Measurements from ENCODE around the gene TMEM259. TPM values are rescaled to one million over a fixed set of nuclear protein-coding genes. Genes with fewer than 3 reads are reported as not detected.

TMEM259 gene
- total and polyA plus RNA-seq, 2 of the 13 experiments (the other 11 are each of a cell fraction or from before 2014, with no cell fraction given): 64.7 to 164 TPM

DNA sequence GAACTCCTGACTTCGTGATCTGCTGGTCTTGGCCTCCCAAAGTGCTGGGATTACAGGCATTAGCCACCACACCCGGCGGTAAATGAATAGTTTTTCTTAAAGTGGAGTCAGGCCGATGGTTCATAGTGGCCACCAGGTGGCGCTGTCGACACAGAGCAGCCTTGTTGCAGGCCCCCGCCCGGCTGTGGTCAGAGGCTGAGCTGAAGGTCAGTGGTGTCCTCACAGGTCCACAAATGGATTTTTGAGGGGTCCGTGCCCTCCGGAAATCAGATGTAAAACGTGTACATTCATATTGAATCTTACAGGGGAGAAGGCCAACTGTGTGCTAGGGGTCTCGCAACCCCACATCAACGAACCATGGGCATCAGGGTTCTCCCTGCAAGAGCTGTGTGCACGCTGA, 50.2 kb downstream of the TMEM259 start (continued):
- TF ChIP-seq ZNF619 (CRISPR knock-in tag; IDR thresholded peaks at IDR 0.05) (no peak), ZNF878 (CRISPR knock-in tag; IDR thresholded peaks at IDR 0.05) (no peak), ARHGAP35 (CRISPR knock-in tag; IDR thresholded peaks at IDR 0.05; ENCODE audit: borderline replicate concordance) (no peak), ZSCAN20 (CRISPR knock-in tag; IDR thresholded peaks at IDR 0.05; ENCODE audit: borderline replicate concordance) (no peak), AKAP8 (CRISPR knock-in tag; IDR thresholded peaks at IDR 0.05) (0 out of 2 replicates have a peak, but pooled peaks have one; percentile 35), DPF2 (CRISPR knock-in tag; IDR thresholded peaks at IDR 0.05; ENCODE audit: borderline replicate concordance, low read depth) (no peak), KLF12 (CRISPR knock-in tag; IDR thresholded peaks at IDR 0.05; ENCODE audit: borderline replicate concordance) (peak; percentile 34; the same call in 1 of the 2 replicates), CREM (IDR thresholded peaks at IDR 0.05) (no peak), CREM (CRISPR knock-in tag; IDR thresholded peaks at IDR 0.05) (no peak), ZNF30 (CRISPR knock-in tag; IDR thresholded peaks at IDR 0.05) (no peak), ZNF225 (CRISPR knock-in tag; IDR thresholded peaks at IDR 0.05) (no peak), RBFOX2 (IDR thresholded peaks at IDR 0.05; ENCODE audit: low read depth, low read length) (no peak)
- TF ChIP-seq, protein P1, sequence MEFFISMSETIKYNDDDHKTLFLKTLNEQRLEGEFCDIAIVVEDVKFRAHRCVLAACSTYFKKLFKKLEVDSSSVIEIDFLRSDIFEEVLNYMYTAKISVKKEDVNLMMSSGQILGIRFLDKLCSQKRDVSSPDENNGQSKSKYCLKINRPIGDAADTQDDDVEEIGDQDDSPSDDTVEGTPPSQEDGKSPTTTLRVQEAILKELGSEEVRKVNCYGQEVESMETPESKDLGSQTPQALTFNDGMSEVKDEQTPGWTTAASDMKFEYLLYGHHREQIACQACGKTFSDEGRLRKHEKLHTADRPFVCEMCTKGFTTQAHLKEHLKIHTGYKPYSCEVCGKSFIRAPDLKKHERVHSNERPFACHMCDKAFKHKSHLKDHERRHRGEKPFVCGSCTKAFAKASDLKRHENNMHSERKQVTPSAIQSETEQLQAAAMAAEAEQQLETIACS (CRISPR knock-in tag; IDR thresholded peaks at IDR 0.05): no peak
- TF ChIP-seq, protein P2, sequence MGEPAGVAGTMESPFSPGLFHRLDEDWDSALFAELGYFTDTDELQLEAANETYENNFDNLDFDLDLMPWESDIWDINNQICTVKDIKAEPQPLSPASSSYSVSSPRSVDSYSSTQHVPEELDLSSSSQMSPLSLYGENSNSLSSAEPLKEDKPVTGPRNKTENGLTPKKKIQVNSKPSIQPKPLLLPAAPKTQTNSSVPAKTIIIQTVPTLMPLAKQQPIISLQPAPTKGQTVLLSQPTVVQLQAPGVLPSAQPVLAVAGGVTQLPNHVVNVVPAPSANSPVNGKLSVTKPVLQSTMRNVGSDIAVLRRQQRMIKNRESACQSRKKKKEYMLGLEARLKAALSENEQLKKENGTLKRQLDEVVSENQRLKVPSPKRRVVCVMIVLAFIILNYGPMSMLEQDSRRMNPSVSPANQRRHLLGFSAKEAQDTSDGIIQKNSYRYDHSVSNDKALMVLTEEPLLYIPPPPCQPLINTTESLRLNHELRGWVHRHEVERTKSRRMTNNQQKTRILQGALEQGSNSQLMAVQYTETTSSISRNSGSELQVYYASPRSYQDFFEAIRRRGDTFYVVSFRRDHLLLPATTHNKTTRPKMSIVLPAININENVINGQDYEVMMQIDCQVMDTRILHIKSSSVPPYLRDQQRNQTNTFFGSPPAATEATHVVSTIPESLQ (CRISPR knock-in tag; conservative IDR thresholded peaks at IDR 0.05): no peak
- TF ChIP-seq, protein P3, sequence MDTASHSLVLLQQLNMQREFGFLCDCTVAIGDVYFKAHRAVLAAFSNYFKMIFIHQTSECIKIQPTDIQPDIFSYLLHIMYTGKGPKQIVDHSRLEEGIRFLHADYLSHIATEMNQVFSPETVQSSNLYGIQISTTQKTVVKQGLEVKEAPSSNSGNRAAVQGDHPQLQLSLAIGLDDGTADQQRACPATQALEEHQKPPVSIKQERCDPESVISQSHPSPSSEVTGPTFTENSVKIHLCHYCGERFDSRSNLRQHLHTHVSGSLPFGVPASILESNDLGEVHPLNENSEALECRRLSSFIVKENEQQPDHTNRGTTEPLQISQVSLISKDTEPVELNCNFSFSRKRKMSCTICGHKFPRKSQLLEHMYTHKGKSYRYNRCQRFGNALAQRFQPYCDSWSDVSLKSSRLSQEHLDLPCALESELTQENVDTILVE (CRISPR knock-in tag; IDR thresholded peaks at IDR 0.05): no peak
- TF ChIP-seq, protein P4, sequence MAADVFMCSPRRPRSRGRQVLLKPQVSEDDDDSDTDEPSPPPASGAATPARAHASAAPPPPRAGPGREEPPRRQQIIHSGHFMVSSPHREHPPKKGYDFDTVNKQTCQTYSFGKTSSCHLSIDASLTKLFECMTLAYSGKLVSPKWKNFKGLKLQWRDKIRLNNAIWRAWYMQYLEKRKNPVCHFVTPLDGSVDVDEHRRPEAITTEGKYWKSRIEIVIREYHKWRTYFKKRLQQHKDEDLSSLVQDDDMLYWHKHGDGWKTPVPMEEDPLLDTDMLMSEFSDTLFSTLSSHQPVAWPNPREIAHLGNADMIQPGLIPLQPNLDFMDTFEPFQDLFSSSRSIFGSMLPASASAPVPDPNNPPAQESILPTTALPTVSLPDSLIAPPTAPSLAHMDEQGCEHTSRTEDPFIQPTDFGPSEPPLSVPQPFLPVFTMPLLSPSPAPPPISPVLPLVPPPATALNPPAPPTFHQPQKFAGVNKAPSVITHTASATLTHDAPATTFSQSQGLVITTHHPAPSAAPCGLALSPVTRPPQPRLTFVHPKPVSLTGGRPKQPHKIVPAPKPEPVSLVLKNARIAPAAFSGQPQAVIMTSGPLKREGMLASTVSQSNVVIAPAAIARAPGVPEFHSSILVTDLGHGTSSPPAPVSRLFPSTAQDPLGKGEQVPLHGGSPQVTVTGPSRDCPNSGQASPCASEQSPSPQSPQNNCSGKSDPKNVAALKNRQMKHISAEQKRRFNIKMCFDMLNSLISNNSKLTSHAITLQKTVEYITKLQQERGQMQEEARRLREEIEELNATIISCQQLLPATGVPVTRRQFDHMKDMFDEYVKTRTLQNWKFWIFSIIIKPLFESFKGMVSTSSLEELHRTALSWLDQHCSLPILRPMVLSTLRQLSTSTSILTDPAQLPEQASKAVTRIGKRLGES (CRISPR knock-in tag; IDR thresholded peaks at IDR 0.05; ENCODE audit: borderline replicate concordance): no peak
- TF ChIP-seq, protein P5, sequence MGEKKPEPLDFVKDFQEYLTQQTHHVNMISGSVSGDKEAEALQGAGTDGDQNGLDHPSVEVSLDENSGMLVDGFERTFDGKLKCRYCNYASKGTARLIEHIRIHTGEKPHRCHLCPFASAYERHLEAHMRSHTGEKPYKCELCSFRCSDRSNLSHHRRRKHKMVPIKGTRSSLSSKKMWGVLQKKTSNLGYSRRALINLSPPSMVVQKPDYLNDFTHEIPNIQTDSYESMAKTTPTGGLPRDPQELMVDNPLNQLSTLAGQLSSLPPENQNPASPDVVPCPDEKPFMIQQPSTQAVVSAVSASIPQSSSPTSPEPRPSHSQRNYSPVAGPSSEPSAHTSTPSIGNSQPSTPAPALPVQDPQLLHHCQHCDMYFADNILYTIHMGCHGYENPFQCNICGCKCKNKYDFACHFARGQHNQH (CRISPR knock-in tag; IDR thresholded peaks at IDR 0.05): no peak

Data from HepG2 (cell line).